Activated naive CD4-positive, alpha-beta T cell treated with anti-CD3 and anti-CD28 coated beads, Interleukin-2, amount 50 U/mL, for 24 hours (primary cell): Measurements from ENCODE around the gene LMNA.

ENCODE experiments used
- H3K27ac Mint-ChIP-seq: one replicate; pipeline ENCODE4 v1.8.0; 2021; ENCODE audit warnings: mild to moderate bottlenecking, mixed read lengths
- H3K27me3 Mint-ChIP-seq: one replicate; pipeline ENCODE4 v1.8.0; 2021; ENCODE audit warnings: mixed read lengths
- H3K36me3 Mint-ChIP-seq: one replicate; pipeline ENCODE4 v1.8.0; 2021; ENCODE audit warnings: mixed read lengths
- H3K4me1 Mint-ChIP-seq: one replicate; pipeline ENCODE4 v1.8.0; 2021; ENCODE audit warnings: mixed read lengths
- H3K4me3 Mint-ChIP-seq: one replicate; pipeline ENCODE4 v1.8.0; 2021; ENCODE audit warnings: mild to moderate bottlenecking, mixed read lengths
- H3K9me3 Mint-ChIP-seq: one replicate; pipeline ENCODE4 v1.8.0; 2021; ENCODE audit warnings: mixed read lengths

Gene LMNA

DNA sequence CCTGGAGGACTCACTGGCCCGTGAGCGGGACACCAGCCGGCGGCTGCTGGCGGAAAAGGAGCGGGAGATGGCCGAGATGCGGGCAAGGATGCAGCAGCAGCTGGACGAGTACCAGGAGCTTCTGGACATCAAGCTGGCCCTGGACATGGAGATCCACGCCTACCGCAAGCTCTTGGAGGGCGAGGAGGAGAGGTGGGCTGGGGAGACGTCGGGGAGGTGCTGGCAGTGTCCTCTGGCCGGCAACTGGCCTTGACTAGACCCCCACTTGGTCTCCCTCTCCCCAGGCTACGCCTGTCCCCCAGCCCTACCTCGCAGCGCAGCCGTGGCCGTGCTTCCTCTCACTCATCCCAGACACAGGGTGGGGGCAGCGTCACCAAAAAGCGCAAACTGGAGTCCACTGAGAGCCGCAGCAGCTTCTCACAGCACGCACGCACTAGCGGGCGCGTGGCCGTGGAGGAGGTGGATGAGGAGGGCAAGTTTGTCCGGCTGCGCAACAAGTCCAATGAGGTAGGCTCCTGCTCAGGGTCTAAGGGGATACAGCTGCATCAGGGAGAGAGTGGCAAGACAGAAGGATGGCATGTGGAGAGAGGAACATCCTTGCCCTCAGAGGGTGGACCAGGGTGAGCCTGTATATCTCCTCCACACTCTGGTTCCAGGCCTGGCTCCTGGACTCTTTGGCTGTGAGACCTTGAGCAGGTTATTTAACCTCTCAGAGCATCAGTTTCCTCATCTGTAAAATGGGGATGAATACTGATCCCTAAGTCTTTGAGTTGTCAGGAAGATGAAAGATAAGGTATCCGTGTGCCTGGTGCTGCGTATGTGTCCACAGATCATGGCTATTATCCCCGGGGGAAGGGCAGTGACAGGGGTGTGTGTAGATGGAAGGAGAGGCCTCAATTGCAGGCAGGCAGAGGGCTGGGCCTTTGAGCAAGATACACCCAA is 21.7 kb downstream of the LMNA start:
- H3K4me3 Mint-ChIP-seq = no peak overlapping the region
- no peaks in the 10 kb centered on the region for H3K4me1 Mint-ChIP-seq

DNA sequence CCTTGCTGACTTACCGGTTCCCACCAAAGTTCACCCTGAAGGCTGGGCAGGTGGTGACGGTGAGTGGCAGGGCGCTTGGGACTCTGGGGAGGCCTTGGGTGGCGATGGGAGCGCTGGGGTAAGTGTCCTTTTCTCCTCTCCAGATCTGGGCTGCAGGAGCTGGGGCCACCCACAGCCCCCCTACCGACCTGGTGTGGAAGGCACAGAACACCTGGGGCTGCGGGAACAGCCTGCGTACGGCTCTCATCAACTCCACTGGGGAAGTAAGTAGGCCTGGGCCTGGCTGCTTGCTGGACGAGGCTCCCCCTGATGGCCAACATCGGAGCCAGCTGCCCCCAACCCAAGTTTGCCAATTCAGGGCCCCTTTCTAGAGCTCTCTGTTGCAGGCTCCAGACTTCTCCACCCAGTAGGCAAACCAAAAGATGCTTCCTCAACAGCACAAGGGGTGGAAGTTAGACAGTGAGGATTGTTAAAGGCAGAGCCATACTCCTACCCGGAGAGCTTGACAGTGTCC is 22.5 kb downstream of the LMNA start:
- Mint-ChIP-seq H3K27me3 (peaks cover 1% of the 10 kb centered on the region), H3K9me3 (no peaks in the 10 kb centered on the region), H3K36me3 (peaks cover 11% of the 10 kb centered on the region), H3K4me3 (no peak overlapping the region), H3K4me1 (no peaks in the 10 kb centered on the region), H3K27ac (no peak overlapping the region)

More for the DNA sequence above, 21.7 kb downstream of the LMNA start:
- Mint-ChIP-seq H3K36me3 (peaks cover 13% of the 10 kb centered on the region), H3K9me3 (no peaks in the 10 kb centered on the region), H3K27me3 (peaks cover 1% of the 10 kb centered on the region), H3K27ac (no peak overlapping the region)

DNA sequence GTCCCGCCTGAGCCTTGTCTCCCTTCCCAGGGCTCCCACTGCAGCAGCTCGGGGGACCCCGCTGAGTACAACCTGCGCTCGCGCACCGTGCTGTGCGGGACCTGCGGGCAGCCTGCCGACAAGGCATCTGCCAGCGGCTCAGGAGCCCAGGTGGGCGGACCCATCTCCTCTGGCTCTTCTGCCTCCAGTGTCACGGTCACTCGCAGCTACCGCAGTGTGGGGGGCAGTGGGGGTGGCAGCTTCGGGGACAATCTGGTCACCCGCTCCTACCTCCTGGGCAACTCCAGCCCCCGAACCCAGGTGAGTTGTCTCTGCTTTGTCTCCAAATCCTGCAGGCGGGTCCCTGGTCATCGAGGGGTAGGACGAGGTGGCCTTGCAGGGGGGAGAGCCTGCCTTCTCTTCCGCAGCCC is 24.0 kb downstream of the LMNA start:
- Mint-ChIP-seq H3K27me3 (peaks cover 1% of the 10 kb centered on the region), H3K9me3 (no peaks in the 10 kb centered on the region), H3K27ac (no peak overlapping the region), H3K4me3 (no peak overlapping the region), H3K4me1 (no peaks in the 10 kb centered on the region), H3K36me3 (peaks cover 11% of the 10 kb centered on the region)

DNA sequence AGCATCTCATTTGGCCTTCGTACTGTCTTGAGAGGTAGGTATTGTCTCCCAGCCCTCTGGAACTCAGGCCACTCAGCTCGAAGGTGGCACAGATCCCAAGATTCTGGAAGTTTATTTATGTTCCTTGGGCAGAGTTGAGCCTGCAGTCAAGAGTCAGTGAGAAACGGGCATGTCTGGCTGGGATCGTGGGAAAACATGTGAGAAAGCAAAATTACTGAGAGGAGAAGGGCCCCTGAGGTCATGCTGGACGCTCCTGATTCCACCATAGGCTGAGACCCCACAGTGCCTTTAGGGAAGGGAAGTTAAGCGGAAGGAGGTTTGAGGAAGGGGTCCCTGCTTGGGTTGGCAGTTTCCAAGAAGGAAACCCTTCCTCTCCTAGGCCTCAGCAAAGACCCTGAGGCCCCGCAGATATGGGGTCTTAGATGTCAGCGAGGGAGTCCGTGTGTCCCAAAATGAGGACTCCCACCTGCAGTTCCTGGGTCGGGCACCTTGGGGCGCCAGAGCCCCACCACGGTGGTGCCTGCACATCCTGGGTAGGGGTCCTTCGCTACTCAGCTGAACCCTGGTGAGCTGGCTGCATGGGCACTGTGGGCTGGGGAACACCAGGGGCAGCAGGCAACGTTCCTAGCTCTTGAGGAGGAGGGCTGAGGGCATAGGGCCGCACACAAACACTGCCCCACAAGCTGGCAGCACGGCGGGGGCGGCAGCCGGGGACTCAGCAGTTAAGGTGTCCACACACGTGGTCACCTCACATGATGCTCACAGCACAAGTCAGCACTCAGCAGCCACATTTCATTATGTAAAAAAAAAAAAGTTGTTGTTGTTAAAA is 26.6 kb downstream of the LMNA start:
- peaks cover 9% of the 10 kb centered on the region for H3K36me3 Mint-ChIP-seq
- no peaks in the 10 kb centered on the region for H3K9me3 Mint-ChIP-seq
- H3K4me1 Mint-ChIP-seq = peaks cover 4% of the 10 kb centered on the region
- H3K27ac Mint-ChIP-seq = peak overlapping the region; percentile 62
- H3K4me3 Mint-ChIP-seq = no peak overlapping the region
- H3K27me3 Mint-ChIP-seq = peaks cover 3% of the 10 kb centered on the region

DNA sequence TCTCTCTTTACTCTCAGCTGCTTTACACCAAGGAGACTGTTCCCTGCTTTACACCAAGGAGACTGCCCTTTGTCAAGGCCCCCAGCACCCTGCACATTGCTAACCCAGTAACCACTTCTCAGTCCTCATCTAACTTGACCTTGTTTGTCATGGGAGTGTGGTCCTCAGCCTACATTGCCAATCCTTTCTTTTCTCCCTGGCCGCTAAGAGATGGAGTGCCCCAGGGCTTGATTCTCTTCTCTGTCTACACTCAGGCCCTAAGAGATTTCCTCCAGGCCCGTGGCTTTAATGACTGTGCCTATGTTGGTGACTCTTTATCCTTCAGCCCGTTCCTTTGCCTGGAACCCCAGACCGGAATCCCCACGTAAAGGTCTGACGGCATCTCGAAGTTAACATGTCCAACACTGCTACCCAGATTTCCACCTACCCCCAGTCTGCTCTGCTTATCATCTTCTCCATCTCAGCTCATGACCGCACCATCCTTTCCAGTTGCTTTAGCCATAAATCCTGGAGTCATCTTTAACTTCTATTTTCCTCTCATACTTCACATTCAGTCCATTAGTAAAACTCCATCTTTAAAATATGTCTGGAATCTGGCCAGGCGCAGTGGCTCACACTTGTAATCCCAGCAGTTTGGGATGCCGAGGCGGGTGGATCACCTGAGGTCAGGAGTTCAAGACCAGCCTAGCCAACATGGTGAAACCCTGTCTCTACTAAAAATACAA is 29.4 kb downstream of the LMNA start:
- Mint-ChIP-seq H3K4me3 (no peak overlapping the region), H3K36me3 (peaks cover 2% of the 10 kb centered on the region), H3K4me1 (peaks cover 18% of the 10 kb centered on the region), H3K27ac (no peak overlapping the region), H3K9me3 (no peaks in the 10 kb centered on the region), H3K27me3 (peaks cover 3% of the 10 kb centered on the region)

DNA sequence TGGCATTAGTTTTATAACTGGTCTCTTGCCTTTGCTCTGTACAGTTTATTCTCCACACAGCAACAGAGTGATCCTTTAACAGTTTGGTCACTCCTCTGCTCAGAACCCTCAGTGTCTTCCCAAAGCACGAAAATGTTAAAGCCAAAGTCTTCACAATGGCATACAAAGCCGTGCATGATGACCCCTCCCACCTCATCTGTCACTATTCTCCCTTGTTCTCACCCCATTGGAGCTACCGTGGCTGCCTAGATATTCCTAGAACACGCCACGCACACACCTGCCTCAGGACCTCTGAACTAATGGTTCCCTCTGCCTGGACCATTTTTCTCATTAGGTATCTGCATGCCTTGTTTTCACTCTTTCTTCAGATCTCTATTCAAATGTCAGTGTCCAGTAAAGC is 30.2 kb downstream of the LMNA start:
- Mint-ChIP-seq H3K4me1 (peaks cover 18% of the 10 kb centered on the region), H3K27ac (no peak overlapping the region), H3K4me3 (no peak overlapping the region)

DNA sequence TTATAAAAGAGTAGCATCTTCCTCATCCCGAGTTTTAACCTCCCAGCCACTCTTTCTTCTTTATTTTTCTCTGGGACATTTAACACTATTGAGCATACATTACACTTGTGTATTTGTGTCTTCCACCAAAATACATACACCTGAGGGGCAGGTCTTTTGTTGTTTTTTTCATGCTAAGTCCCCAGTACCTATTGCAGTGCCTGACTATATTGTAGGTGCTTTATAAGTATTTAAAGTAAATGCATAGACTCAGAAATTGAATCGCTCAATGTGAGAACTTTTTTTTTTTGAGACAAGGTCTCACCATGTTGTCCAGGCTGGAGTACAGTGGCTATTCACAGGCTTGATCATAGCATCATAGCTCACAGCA is 31.1 kb downstream of the LMNA start:
- peaks cover 18% of the 10 kb centered on the region for H3K4me1 Mint-ChIP-seq
- peaks cover 2% of the 10 kb centered on the region for H3K27me3 Mint-ChIP-seq
- peak overlapping the region; percentile 90 for H3K27ac Mint-ChIP-seq
- H3K4me3 Mint-ChIP-seq = peak overlapping the region; percentile 78
- no peaks in the 10 kb centered on the region for H3K36me3 Mint-ChIP-seq
- H3K9me3 Mint-ChIP-seq = no peaks in the 10 kb centered on the region

More for the DNA sequence above, 30.2 kb downstream of the LMNA start:
- peaks cover 2% of the 10 kb centered on the region for H3K27me3 Mint-ChIP-seq
- H3K9me3 Mint-ChIP-seq = no peaks in the 10 kb centered on the region
- H3K36me3 Mint-ChIP-seq = no peaks in the 10 kb centered on the region

DNA sequence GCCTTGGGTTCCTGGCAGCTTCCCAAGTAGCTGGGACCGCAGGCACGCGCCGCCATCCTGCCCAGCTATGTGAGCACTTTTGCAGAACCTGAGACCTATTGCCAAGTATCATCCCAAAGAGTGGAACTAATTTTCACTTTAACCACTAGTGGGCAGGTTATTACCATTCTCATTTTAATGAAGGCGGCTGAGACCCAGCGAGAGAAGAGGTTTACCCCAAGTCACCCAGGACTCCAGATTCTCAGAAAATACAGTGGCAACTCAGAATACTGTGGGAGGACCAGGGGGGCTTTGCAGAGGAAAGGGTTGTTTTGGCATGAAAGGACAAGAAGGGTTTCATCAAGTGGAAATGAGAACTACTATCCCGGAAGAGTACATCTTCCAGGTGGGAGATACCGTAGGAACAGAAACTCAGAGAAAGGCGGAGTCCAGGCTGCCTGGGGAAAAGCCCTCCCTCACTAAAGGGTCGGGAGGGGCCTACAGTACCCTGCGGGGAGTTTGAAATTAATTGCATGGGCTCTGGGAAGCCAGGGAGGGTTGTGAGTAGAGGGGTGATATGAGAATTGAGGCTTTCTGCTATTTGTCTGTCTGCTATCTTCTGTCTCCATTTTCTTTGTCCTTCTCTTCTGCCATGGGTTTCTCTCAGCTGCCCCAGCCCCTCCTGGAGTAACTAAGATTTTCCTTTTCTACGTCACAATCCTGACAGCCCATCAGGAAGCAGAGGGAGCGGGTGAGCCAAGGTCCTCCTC is 31.7 kb downstream of the LMNA start:
- Mint-ChIP-seq H3K27me3 (peaks cover 2% of the 10 kb centered on the region), H3K4me3 (peak overlapping the region; percentile 78), H3K9me3 (no peaks in the 10 kb centered on the region), H3K4me1 (peaks cover 18% of the 10 kb centered on the region), H3K36me3 (no peaks in the 10 kb centered on the region), H3K27ac (peak overlapping the region; percentile 90)

DNA sequence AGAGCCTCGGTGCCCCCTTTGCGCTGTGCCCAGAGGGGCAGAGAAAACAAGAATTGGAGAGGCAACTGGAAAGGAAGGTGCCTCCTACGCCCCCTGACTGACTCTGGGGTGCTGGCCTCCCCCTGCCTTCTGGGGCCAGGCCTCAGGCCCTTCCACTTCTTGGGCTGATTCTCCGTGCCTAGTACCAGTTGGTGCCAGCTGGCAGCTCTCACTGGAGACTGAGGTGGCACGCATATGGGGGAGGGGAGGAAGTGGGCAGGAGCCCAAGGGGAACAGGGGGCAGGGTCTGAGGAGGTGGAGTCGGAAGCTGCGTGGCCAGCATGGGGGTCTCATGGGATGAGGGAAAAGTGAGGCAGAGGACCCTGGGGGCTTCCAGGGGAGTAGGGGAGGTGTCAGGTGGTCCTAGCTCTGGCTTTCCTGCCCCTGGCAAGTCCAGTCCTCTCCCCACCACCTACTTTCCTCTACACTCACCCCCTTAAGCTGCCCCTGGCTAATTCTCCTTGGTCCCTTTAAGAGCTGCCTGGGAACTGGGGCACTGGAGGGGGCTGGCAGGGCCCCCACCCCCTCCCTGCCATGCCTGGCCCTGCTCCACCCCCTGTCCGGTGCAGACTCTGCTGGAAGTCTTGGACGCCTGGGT is 32.4 kb downstream of the LMNA start:
- Mint-ChIP-seq H3K36me3 (no peaks in the 10 kb centered on the region), H3K27ac (peak overlapping the region; percentile 60), H3K4me3 (no peak overlapping the region), H3K9me3 (no peaks in the 10 kb centered on the region), H3K27me3 (peaks cover 2% of the 10 kb centered on the region), H3K4me1 (peaks cover 18% of the 10 kb centered on the region)

DNA sequence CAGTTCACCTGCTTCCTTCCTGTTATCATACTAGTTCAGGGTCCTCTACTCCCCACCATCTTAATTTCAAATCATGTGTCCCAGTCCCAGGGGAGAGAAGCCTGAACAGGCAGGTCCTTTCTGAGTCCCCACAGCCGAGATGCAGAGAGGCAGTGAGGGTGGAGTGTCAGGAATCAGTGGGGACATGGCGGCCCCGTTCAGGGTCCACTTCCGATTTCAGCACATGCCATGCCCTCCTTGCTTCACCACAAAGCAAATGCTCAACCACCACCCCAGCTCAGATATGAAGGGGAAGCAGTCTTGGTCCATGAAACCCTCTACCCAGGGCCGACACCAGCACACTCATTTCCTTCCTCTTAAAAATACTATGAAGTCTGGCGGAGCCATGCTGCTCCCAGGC is 33.7 kb downstream of the LMNA start:
- H3K4me3 Mint-ChIP-seq = no peak overlapping the region
- peak overlapping the region; percentile 14 for H3K27ac Mint-ChIP-seq
- H3K9me3 Mint-ChIP-seq = no peaks in the 10 kb centered on the region
- no peaks in the 10 kb centered on the region for H3K36me3 Mint-ChIP-seq
- peaks cover 2% of the 10 kb centered on the region for H3K27me3 Mint-ChIP-seq
- H3K4me1 Mint-ChIP-seq = peaks cover 22% of the 10 kb centered on the region

DNA sequence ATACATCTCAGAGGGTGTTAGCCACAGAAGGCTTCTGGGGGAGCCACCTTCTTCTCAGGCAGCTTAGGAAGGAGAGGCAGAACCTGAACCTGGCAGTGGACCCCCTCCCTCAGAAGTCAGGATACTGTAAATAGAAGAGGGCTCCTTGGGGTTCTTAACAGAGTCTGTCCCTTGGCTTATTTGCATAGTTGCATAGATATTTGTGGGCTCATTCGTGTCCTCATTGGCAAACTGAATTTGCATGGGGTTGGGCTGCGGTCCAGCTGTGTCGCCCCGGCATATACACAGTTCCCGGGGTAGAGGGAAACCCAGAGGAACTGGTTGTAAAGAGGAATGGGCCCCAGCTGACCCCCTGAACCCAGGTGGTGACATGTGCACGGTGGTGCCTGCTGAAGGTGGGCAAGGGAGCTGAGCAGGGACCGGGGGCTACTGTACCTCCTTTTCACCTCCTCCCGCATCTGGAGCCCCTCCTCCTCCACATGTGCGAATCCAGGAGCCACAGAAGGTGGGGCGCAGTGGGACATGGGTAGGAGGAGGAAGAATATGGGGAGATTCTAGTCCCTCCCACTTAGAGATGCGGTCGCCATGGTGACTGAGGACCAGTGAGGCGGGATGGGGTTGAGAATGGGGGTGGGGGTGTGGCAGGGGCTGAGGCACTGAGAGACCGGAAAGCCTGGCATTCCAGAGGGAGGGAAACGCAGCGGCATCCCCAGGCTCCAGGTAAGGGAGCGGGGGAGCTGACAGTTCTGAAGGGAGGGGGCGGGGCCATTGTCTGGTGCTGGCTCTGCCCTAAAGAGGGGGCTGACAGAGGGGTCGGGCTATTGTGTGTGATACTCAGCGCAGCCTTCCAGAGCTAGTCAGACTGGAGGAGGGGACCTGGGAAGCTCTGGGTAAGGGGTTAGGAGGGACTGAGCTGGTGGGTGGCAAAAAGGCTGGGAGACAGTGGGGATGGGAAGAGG is 35.1 kb downstream of the LMNA start:
- peak overlapping the region; percentile 35 for H3K27ac Mint-ChIP-seq
- no peak overlapping the region for H3K4me3 Mint-ChIP-seq
- H3K36me3 Mint-ChIP-seq = no peaks in the 10 kb centered on the region
- peaks cover 2% of the 10 kb centered on the region for H3K27me3 Mint-ChIP-seq
- H3K4me1 Mint-ChIP-seq = peaks cover 22% of the 10 kb centered on the region
- H3K9me3 Mint-ChIP-seq = no peaks in the 10 kb centered on the region

DNA sequence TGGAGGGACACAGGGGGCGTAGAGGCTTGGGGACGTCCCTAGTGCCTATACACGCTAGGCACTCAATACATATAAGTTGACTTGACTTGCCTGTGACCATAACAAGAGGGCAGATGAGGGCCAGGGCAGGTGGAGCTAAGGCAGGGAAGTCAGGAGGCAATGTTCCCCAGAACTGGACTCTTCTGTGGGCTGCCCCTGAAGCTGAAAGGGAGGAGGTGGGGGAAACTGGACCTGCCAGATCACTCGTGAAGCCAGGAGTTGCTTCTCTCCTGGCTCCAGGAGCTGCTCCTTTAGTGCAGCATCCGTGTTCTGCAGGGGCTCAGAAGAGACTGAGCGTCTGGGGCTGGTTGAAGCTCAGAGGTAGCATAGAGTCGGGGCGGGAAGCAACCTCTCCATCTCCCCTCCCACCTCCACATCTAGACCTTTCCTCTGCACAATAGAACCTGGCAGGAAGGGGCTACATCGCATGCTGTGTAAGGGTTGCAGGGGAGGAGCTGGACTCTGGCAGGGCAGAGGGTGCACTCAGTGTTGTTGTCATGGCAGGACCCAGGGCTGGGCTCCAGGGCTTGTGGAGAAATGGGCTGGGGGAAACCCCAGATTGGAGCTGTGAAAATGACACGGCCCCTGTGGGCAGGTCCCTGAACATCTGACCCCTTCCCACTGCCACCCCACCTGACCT is 36.0 kb downstream of the LMNA start:
- Mint-ChIP-seq H3K9me3 (no peaks in the 10 kb centered on the region), H3K27ac (peak overlapping the region; percentile 23), H3K27me3 (peaks cover 2% of the 10 kb centered on the region), H3K36me3 (no peaks in the 10 kb centered on the region), H3K4me1 (peaks cover 22% of the 10 kb centered on the region), H3K4me3 (no peak overlapping the region)

DNA sequence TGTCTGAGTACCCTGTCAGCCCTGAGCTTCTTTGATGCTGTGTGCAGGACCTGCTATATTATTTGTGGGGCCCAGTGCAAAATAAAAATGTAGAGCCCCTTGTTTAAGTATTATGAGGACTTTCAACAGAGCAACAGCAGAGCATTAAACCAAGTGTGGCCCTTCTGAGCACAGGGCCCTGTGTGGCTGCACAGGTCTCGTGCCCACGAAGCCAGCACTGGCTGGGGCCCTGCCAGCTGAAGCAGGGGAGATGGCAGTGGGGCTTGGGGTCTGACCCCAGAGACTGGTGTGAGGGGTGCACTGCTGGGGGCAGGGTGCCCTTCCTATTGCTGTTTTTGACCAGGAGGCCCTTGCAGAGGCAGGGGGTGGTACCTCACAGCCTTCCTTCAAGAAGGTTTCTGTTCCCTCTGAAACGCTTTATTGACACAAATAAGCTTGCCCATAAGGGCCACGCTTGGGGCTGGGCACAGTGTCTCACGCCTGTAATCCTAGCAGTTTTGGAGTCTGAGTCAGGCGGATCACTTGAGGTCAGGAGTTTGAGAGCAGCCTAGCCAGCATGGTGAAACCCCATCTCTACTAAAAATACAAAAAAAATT is 36.7 kb downstream of the LMNA start:
- H3K27me3 Mint-ChIP-seq = no peaks in the 10 kb centered on the region
- no peaks in the 10 kb centered on the region for H3K36me3 Mint-ChIP-seq
- no peak overlapping the region for H3K27ac Mint-ChIP-seq
- no peak overlapping the region for H3K4me3 Mint-ChIP-seq
- peaks cover 22% of the 10 kb centered on the region for H3K4me1 Mint-ChIP-seq
- no peaks in the 10 kb centered on the region for H3K9me3 Mint-ChIP-seq
